GM19193 (cell line): ENCODE results near the gene DDX43.

Experiments
- POLR2A ChIP-seq: IDR thresholded peaks from 4 replicates; pipeline ENCODE4 v1.6.1; 2011; ENCODE audit not compliant: insufficient read depth, insufficient read length; ENCODE audit errors: extremely low read depth

DDX43 gene

DNA sequence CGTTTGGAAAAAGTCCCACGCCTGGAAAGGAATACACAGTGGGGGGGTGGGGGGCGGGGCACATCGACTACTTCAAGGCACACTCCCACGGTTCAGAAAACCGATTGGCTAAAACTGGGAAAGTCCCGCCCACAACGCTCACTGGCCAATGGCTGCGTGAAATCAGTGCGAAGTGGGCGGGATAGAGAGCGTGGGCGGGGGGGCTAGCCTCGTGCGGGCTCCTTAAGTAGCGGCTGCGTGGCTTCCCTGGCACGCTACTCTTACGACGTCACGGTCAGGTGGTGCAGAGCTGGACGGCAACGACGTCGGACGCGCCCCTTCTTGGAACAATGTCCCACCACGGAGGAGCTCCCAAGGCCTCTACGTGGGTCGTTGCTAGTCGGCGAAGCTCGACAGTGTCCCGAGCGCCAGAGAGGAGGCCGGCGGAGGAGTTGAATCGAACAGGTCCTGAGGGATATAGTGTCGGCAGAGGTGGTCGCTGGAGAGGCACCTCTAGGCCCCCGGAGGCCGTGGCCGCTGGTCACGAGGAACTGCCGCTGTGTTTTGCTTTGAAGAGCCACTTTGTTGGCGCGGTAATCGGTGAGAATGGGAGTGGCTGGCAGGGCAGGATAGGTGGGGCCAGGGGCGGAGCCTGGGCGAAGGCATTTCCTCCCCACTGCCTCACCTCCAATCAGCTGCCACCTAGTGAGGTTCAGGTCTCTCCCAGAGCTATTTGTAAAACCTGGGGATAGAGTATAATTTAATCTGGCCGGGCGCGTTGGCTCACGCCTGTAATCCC lies at the start of gene DDX43:
Gene DDX43 (plus strand): TSS at position 252 of the 778 bp plus-strand sequence. CDS start 78 bp downstream, at position 330.
- TF ChIP-seq POLR2A = no peak

DNA sequence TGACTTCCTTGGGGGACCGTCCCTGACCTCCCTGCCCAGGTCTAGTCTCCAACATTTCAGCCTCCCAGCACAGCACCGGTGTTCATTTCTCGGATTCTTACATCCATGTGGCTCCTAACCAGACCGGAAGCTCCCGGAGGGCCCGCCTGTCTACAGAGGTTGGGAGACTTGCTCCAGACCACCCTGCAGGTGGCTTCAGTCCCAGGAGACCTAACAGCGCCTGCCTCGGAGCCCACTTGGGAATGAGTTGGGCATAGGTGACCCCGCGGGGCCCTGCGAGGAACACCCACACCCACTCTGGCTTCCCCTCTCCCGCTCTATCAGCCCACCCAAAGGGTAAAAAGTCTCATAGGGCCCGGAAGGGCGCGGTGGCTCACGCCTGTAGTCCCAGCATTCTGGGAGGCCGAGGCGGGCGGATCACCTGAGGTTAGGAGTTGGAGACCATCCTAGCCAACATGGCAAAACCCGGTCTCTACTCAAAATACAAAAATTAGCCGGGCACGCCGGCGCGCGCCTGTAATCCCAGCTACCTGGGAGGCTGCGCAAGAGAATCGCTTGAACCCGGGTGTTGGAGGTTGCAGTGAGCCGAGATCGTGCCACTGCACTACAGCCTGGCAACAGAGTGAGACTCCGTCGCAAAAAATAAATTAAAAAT lies 46.0 kb upstream of the DDX43 start:
- no peak for TF ChIP-seq POLR2A

DNA sequence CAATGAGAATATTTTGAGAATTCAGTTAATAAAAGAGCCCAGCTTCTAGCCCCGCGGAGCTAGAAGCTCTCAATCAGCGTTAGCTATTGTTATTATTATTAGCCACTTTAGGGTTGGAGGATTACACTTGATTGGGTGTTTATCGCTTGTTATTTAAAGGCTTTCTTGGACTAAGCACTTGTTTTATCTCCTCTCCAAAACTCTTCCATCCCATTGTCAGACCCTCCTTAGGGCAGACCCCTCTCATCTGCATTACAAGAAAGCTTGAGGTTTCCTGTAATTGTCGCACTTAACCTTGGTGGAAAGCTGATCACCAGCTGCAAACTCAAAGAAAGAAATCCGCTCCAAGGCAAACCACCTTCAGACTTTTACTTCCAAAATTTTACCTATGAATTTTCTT lies 45.3 kb upstream of the DDX43 start:
- TF ChIP-seq POLR2A = no peak

DNA sequence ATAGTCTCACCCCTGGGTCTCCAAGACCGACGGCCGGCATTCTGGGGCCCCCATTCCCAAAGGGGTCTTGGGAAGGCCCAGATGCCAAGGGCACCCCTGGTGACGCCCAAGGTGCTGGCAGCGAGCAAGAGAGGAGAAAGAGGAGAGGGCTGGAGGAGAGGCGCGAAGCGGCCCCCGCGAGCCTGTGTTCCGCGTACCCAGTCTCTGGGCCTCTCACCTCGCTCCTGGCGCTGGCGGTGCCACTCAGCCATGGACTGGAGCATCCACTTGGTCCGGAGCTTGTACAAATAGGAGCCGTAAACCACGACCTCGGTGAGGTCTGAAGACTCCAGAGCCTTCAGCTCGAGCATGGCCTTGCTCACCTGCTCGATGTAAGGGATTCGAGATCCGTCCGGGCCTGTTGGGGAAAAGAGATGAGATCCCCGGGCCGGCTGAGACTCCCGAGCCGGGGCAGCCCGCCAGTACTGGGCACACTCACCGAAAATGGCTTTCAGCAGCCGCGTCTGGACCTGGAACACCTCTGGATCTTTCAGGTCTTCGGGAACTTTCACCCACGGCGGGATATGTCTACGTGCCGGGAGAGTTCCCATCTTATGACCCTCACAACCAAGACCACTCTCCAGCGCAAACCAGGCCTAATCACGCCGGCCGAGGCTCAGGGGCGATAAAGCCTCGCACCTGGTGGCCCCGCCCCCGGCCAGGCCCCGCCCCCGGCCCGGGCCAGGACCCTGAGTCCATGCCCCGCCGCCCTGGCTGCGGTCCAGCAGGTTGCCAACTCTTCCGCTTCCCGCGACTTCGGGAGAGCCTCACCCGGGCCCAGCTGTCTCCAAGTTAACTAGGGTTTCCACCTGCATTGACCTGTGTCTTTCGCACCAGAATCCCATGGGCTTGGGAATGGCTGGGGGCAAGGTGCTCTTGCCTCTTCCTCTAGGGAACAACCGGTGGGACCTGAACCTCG lies 40.7 kb upstream of the DDX43 start, which contains the start of gene DPPA5:
Gene DPPA5 (minus strand): TSS at position 641 of the 958 bp plus-strand sequence. CDS start 51 bp downstream, at position 590.
- no peak for TF ChIP-seq POLR2A

DNA sequence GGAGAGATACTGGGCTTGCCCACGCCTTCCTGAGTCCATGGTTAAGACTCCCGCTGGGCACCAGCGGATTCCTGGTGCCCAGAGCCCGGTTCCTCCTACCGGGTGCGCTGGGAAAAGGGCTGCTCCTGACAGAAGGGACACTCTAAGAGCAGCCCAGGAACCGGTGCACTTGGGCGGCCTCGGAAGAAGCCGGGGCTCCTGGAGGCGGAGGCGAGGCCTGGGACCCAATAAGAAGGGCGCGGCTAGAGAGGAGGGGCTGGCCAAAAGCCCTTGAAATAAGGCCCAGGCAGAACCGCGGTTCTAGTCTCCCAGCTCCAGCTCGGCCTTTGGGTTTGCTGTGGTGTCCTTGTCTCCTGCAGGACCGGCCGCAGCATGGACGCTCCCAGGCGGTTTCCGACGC lies 32.3 kb upstream of the DDX43 start, which contains the start of gene KHDC3L:
Gene KHDC3L (plus strand): TSS at position 301 of the 400 bp plus-strand sequence. CDS start 72 bp downstream, at position 373.
- TF ChIP-seq POLR2A = no peak

DNA sequence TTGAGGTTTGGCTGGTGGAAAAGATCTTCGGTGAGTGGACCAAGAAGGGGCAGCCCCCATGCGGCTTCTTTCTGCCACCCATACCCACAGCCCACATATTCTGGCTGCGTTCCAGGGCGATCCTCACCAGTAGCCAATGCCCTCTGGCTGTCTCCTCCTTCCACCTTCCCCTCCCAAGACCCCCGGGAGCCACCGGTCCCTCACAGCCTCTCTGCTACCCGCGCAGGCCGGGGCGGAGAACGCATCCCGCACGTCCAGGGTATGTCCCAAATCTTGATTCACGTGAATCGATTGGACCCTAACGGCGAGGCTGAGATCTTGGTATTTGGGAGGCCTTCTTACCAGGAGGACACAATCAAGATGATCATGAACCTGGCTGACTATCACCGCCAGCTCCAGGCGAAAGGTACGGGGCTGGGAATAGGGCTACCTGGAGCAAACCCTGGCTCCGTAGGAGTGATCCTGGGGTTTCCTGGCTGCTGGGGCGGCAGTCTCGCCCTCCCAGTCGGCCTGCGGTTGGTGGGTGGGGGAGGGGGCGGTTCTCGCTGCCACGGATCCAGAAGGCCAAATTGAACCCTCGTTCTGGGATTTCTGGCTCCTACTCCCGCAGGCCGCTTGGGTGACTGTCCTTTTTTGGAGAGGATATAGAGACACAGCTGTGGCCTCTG lies 31.6 kb upstream of the DDX43 start:
- TF ChIP-seq POLR2A = no peak

DNA sequence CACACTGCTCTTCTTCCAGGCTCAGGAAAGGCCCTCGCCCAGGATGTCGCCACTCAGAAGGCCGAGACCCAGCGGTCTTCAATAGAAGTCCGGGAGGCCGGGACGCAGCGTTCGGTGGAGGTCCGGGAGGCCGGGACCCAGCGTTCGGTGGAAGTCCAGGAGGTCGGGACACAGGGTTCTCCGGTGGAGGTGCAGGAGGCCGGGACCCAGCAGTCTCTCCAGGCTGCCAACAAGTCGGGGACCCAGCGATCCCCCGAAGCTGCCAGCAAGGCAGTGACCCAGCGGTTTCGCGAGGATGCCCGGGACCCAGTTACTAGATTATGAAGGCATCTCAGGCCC lies 31.1 kb upstream of the DDX43 start:
- TF ChIP-seq POLR2A = no peak

DNA sequence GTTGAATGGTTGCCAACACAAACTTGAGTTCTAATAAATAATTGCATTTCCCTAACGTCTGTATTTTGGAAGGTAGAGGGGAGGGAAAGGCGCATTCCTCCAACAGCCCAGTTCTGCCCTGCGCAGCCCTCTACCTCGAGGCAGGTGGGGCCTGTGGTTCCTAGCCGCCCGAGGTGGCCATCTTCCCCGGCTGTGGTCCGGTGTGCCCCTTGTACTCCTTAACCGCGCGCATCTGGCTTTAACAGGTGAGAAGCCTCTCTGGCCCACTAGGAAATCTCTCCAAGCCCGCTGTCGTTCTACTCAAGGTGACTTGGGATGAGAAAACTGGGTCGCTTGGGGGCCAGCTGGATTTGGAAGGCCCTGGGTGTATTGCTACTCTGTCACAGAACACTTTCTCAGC lies 30.5 kb upstream of the DDX43 start:
- TF ChIP-seq POLR2A = no peak

DNA sequence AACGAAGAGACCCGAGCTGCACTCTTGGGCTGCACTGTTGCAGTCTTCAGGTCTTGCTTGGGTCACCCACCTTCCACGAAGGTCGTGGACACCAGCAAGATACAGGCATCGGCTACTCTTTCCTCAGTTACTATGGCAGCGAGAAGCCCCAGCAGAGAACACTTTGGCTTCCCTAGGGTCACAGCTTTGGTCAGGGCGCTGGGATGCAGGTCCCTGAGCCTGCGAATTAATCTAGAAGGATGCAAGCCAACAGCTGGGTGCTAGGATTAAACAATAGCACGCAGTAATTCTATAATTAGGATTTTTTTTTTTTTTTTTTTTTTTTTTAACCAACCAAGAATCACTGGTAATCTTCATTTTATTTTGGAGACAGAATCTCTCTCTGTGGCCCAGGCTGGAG lies 30.1 kb upstream of the DDX43 start:
- no peak for TF ChIP-seq POLR2A

DNA sequence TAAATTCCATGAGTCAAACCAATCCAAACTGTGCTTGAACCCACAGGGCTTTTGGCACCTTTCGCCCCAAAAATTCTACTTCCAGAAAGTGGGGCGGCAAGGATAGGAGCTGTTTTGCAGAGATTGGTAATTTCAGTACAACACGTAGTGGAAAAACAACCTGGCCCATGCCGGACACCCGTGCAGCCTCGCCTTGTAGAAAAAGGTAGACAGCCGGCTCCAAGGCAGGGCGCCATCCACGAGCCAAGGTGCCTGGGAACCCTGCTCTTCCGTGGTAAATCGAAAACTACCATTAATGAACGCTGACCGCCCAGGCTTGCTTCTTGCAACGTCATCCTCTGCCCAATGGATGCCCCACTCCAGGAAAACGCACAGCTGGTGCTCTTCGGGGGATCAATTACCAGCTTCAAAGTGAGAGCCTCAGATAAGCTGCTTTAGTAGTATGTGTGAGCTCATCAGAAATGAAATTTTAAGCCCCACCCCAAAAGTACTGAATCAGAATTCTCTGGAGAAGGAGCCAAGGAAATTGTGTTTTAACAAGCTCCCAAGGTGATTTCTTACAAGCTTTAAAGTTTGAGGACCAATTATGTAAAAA lies 26.8 kb upstream of the DDX43 start:
- TF ChIP-seq POLR2A = no peak

DNA sequence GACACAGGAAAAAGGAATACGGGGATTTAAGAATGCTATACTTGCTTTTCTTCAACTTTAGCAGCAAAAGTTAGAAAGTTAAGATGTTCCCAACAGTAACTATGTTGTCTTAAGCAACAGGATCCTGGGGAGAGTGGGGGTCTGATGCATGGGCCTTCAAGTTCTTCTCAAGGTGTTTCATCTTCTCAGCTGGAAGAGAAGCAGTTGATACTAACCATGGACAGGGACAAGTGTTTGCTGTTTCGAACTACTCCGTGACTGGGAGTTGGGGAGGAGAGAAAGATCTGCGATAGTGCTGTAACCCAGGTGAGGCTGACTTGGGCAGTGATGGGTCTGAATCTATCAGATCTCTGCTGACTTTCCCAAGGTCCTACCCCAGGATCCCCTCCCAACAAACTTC lies 26.0 kb upstream of the DDX43 start:
- no peak for TF ChIP-seq POLR2A

DNA sequence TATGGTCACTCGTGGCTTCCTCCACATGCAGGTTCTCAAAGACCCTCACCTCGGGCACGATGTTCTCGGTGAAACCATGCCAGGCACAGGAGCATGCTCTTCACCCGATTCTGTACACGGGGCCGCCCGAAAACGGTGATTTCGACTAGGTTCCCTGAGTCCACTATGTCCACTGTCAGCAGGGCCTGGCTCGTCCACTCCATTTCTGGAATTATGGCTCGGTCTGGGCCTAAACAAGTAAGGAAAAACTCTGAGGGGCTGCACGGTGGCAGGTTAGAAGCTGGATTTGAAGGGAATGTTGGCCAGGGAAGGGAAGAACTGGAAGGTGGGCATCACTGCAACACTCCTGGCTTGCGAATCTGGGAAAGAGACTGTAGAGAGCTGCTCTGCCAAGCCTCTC lies 25.5 kb upstream of the DDX43 start:
- no peak for TF ChIP-seq POLR2A

DNA sequence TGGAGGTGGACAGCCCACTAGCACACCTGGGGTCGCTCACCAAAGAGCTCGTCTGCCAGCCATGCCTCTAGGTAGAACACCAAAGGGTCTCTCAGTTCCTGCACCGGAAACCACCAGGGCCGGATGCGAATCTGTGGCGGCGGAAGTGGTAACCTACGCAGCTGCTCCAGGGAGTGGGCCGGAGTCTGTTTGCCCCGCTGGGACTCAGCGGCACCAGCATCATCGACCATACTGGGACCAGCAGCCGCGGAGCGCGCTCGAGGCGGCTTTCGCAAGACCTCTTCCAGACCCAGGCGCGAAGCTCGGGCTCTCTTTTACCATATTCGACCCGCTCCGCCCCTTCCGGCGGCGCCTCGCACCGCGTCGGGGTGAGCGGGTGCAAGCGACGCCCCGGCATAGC lies 25.1 kb upstream of the DDX43 start, which contains the start of gene OOEP:
Gene OOEP (minus strand): TSS at position 335 of the 400 bp plus-strand sequence. CDS start 105 bp downstream, at position 230.
- no peak for TF ChIP-seq POLR2A

DNA sequence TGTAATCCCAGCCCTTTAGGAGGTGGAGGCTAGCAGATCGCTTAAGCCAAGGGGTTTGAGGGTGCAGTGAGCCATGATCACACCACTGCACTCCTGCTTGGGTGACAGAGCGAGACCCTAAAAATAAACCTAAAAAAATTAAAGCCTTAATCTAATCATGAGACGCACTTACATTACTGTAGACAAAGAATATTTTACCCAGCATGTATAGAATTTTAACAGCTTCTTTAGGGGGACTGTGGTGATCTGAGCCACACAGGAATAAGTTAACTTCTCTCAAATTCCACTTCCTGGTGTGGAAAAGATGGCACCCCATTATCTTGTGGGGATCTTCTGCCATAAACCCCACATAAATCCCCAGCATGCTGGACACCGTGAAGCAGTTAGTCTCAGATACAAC lies 22.6 kb upstream of the DDX43 start:
- no peak for TF ChIP-seq POLR2A
